HG03097 (cell line): ENCODE data around the gene DAZAP1.
"Not testable (repeated sequence)": the region's sequence is repeated elsewhere in the genome, so short reads cannot be mapped to it uniquely, and the experiment has no call there.

Source experiments
- ATAC-seq: cut with Tn5 transposase; IDR thresholded peaks from one replicate; pipeline ENCODE4 v1.9.1; 2021; ENCODE audit not compliant: unreplicated experiment, low FRiP score

The DAZAP1 gene

GRCh38 chr19:1409204-1410005 is 2.0 kb downstream of the DAZAP1 start:
- ATAC-seq, result no peak

- no peak for ATAC-seq
Measured at GRCh38 chr19:1410136-1410786, 2.9 kb downstream of the DAZAP1 start.

- ATAC-seq, result no peak
Measured at GRCh38 chr19:1410789-1411188, 3.4 kb downstream of the DAZAP1 start.

- no peak for ATAC-seq
Measured at GRCh38 chr19:1411255-1412191, 4.1 kb downstream of the DAZAP1 start.

DNA sequence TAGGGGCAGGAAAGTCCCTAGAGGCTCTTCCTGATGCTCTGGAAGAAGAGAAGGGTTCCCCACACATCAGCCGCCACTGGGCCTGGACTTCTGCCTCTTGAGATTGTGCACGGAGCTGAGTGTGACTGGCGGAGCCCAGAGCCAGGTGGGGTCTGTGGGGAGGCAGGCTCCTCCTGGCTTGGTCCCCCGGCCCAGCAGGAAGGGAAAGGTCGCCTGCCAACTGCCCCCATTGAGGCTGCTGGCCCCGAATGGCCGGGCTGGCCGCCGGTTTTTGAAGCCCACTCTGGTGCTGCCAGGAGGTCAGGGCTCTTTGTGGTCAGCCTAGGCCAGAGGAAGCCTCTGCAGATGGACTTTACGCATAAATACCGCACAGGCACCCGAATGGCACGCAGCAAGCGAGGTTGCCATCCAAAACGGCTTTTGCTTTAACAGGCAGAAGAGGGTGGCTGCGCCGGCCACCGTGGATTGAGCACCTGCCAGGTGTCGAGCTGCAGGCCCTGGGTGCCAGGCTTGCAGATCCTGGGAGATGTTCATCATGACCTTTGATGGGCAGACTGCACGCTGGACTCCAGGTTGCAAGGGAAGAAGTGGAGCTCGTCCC is 5.0 kb downstream of the DAZAP1 start:
- ATAC-seq, result no peak

- no peak for ATAC-seq
Measured at GRCh38 chr19:1412995-1413800, 5.8 kb downstream of the DAZAP1 start.

- no peak for ATAC-seq
Measured at GRCh38 chr19:1416014-1416841, 8.8 kb downstream of the DAZAP1 start.

GRCh38 chr19:1417145-1417544 is 9.8 kb downstream of the DAZAP1 start:
- ATAC-seq, result no peak

DNA sequence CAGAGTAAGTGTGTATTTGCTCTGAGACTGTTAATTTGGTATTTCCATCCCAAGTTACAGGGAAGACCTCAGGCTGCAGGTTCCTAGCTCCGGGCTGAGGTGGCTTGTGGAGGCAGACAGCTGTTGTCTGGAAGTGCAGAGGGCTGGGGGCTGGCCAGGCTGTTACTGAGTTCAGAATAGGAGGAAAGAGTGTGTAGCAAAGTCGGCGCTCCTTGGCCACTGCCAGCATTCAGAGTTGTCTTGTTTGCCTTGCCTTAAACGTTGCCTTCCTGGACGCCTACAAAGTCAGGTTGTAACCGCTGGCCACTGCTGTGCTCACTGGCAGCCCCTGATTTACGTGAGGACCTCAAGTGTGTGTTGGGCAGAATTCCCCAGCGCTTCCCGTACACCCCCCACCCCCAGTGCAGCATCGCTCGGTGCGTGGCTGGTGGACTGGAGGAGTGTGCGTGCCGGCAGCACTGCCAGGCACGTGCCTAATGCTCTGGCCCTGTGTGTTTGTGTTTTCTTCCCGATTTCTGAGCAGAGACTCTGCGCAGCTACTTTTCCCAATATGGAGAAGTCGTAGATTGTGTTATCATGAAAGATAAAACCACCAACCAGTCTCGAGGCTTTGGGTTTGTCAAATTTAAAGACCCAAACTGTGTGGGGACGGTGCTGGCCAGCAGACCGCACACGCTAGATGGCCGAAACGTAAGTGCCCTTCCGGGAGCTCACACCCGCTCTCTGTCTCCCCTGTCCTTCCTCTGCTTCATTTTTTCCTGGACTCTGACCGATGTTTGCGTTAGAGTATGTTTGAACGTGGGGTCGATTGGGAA is 10.5 kb downstream of the DAZAP1 start:
- no peak for ATAC-seq

GRCh38 chr19:1418496-1418775 is 11.1 kb downstream of the DAZAP1 start:
- no peak for ATAC-seq

- ATAC-seq, result no peak
Measured at GRCh38 chr19:1418951-1419738, 11.8 kb downstream of the DAZAP1 start.

DNA sequence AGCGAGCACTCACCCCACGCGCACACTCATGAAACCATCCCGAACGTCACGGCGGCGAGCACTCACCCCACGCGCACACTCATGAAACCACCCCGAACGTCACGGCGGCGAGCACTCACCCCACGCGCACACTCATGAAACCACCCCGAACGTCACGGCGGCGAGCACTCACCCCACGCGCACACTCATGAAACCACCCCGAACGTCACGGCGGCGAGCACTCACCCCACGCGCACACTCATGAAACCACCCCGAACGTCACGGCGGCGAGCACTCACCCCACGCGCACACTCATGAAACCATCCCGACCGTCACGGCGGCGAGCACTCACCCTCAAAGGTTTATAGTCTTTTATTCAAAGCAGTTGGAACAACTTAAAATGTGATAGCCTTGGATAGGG is 12.7 kb downstream of the DAZAP1 start:
- not testable (repeated sequence) for ATAC-seq

GRCh38 chr19:1420590-1420989 is 13.2 kb downstream of the DAZAP1 start:
- ATAC-seq, result no peak

GRCh38 chr19:1421218-1421957 is 14.0 kb downstream of the DAZAP1 start:
- no peak for ATAC-seq

GRCh38 chr19:1421958-1422305 is 14.5 kb downstream of the DAZAP1 start:
- ATAC-seq, result no peak

DNA sequence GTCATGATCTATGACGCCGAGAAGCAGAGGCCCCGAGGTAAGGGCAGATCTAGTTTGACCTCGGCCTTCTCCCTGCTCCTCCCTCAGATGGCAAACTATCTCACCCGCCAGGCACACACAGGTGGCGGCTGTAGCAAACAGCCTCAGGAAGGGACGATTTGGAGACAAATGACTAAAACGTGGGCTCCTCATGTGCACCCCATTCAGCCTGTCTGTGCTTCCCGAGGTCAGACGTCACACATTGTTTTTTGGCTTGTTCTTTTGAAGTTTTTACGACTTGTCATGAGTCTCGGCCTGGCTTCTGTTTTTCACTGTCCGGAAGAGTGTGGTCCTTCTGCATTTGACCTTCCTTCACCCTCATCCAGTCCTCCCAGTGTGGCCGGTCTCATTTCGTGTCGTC is 15.0 kb downstream of the DAZAP1 start:
- no peak for ATAC-seq

GRCh38 chr19:1422943-1423342 is 15.6 kb downstream of the DAZAP1 start:
- ATAC-seq, result no peak
